OCI-M2 (cell line): ENCODE measurements around the gene SHISAL2A.

Experiments used
- DNase-seq: peaks from one replicate; lab custom pipeline; 2025; ENCODE audit not compliant: unreplicated experiment; lab: John Stamatoyannopoulos, UW

Gene SHISAL2A

GRCh38 chr1:52615489-52616042 lies 17.4 kb upstream of the SHISAL2A start:
- no peak for DNase-seq

- no peak for DNase-seq
Measured at GRCh38 chr1:52621950-52622349, 11.0 kb upstream of the SHISAL2A start.

DNA sequence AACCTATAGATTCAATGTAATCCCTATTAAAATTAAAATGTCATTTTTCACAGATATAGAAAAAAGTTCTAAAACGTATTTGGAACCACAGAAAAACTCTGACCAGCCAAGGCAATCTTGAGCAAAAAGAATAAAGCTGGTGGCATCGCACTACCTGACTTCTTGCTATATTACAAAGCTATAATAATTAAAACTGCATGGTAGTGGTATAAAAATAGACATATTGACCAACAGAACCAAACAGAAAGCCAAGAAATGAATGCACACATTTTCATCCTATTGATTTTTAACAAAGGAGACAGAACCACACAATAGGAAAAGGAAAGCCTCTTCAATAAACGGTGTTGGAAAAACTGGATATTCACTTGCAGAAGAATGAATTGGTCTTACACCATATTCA lies 9.2 kb upstream of the SHISAL2A start:
- no peak for DNase-seq

- no peak for DNase-seq
Measured at GRCh38 chr1:52627028-52627427, 5.9 kb upstream of the SHISAL2A start.

- no peak for DNase-seq
Measured at GRCh38 chr1:52628614-52629324, 4.2 kb upstream of the SHISAL2A start.

GRCh38 chr1:52629325-52629643 lies 3.7 kb upstream of the SHISAL2A start:
- no peak for DNase-seq

GRCh38 chr1:52629667-52630066 lies 3.3 kb upstream of the SHISAL2A start:
- no peak for DNase-seq

DNA sequence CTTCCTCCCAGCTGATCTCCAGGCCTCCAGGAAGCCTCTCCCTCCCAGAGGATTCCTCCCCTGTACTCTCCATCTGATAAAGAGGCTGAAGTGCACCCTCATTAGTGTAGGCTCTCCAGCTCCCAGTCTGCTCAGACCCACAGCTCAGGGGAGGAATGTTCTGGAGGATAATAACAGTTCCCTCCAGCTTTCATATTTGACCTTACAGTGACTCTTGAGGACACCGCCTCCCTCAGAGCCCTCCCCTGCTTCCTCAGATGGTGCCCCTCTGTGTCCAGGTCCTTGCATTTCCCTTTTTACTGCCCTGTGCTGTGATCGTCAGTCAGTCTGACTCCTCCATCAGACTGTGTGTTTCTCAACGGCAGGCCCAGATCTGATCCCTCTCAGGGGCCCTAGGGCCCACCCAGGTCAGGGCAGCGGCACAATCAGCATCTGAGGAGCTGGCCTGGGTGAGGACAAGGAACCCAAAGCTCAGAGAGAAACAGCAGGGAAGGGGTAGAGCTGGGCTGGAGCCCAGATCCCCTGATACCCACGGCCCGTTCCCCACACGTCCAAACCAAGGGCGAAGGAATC lies 1.1 kb upstream of the SHISAL2A start:
- no peak for DNase-seq

- no peak for DNase-seq
Measured at GRCh38 chr1:52633291-52633754, 355 bp downstream of the SHISAL2A start.

DNA sequence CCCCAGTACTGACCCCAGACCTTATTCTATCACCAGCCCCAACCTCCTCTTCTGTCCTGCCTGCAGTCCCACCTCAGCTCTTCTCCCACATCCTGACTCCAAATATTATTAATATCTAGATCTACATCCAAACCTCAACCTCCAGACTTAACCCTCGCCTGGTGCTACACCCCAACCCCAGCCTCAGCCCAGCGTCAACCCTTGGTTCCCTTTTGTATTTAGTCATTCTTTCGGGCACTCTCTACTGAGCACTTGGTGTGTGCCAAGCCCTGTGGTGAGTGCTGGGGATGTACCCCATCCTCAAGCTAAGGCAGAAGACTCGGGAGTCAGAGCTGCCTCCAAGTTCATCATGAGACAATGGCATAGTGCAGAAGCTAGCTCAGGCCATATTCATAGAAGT lies 1.1 kb downstream of the SHISAL2A start:
- no peak for DNase-seq

- DNase-seq = no peak
Measured at GRCh38 chr1:52635321-52636089, 2.5 kb downstream of the SHISAL2A start.

GRCh38 chr1:52636721-52637695 lies 4.0 kb downstream of the SHISAL2A start:
- DNase-seq = no peak

DNA sequence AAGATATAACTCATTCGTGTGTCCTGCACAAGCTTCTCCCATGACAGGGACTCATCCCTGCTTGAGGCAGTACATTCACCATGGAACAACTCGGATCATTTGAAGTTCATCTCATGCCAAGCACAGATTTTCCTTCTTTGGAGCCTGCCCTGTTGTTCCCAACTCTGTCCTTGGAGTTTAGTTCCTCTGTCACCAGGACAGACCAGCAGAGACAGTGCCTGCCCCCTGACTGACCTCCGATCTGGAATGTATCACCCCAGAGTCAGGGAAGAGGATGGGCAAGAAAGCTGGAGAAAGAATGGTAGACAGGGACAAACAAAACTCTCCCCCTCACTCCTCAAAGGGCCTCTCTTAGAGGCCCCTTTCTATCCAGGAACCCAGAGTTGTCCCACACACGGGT lies 5.0 kb downstream of the SHISAL2A start:
- DNase-seq = no peak

GRCh38 chr1:52640697-52641096 lies 7.7 kb downstream of the SHISAL2A start:
- DNase-seq = no peak

GRCh38 chr1:52641307-52641706 lies 8.3 kb downstream of the SHISAL2A start:
- DNase-seq = no peak

DNA sequence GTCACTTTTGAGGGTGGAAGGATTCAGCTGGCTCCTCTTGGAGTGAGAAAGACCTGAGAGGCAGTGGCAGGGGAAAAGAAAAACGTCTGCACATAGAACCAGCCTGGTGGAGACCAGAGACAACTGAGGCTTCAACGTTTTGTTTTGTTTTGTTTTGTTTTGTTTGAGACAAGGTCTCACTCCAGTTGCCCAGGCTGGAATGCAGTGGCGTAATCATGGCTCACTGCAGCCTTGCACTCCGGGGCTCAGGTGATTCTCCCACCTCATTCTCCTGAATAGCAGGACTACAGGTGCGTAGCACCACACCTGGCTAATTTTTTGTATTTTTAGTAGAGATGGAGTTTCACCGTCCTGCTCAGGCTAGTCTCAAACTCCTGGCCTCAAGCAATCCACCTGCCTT lies 12.3 kb downstream of the SHISAL2A start:
- DNase-seq = no peak

DNA sequence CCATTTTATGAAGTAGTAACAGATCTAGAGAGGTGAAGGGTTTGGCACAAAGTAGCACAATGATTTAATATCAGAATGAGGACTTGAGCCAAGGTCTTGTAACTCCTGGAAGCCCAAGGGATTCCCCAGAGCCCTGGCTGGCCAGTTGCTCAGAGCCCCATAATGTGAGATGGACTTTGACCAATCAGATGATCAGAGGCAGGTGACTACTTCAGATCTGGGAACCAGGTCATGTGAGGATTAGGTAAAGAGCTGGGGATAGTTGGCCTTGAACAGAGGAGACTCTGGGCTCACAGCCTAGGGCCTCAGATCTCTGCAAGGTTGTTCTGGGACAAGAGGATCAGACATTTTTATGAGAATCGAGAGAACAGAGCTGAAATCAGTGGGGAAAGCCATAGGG lies 18.9 kb downstream of the SHISAL2A start:
- no peak for DNase-seq

GRCh38 chr1:52653207-52653849 lies 20.4 kb downstream of the SHISAL2A start:
- no peak for DNase-seq

GRCh38 chr1:52654063-52654462 lies 21.1 kb downstream of the SHISAL2A start:
- no peak for DNase-seq

- no peak for DNase-seq
Measured at GRCh38 chr1:52657702-52658101, 24.7 kb downstream of the SHISAL2A start.
